GM20431 (cell line): Measurements from ENCODE around the gene ANO6.
"Not testable (repeated sequence)": the region's sequence is repeated elsewhere in the genome, so short reads cannot be mapped to it uniquely, and the experiment has no call there.

Experiments used
- in situ Hi-C: fragments of 300-500 bp; cut with MseI, MboI; formaldehyde crosslinking; loops from one replicate; pipeline ENCODE4 v1.15.0; 2020; ENCODE audit warnings: low sequenced_read_pairs; ENCODE audit not compliant: unreplicated experiment

ANO6 gene

DNA sequence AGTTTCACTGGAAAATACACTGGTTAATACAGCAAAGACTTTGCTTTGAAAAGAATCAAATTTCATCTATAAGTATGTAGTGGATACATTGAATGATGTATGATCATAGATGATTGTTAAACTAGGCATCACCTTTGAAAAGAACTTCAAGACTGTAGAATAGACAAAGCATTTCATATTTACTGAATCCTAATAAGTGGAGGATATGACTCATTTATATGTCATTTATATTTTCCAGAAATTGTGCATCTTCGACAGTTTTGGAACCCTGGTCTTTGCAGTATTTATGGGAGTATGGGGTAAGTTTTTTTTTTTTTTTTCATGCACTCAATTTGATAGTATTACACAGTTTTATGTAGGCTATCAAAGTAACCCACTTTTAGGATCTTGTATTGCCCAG, 161.9 kb downstream of the ANO6 start:
- in situ Hi-C loops: no loop called here

DNA sequence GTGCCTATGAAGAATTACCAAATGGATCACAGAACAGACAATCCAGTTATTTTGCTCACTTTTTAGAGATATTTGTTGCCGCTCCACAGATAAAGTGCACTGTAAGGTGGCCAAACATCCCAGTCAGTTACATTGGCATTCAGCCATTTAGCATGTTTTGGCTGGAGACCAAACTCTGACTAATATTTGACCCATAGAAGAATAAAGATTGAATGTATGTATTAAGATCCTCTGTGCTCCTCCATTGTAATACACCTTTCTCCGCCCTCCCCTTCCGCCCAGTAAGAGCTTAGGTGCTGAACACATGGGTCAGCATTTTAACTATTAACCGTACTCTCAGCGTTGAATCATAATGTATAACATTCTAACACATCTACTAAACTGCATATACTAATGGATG, 163.4 kb downstream of the ANO6 start:
- in situ Hi-C loops: no loop called here

DNA sequence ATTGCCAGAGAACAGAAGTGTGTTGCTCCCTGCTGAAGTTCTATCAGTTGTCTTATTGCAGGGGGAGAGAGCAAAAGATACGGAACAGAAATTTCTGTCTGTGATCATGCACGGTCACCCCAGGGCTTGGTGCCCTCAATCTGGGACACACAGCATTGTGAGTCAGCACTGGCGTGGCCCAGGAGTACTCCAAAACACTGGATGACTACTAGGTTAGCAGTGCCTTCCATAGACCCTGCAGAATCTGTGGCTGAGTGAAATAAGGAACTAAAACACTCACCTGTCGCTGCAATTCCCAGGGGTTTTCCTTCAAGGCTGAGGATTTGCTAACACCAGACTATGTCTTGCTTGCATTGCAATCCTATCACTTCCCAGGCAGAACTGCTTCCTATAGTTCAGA, 165.5 kb downstream of the ANO6 start:
- in situ Hi-C loops: no loop called here

DNA sequence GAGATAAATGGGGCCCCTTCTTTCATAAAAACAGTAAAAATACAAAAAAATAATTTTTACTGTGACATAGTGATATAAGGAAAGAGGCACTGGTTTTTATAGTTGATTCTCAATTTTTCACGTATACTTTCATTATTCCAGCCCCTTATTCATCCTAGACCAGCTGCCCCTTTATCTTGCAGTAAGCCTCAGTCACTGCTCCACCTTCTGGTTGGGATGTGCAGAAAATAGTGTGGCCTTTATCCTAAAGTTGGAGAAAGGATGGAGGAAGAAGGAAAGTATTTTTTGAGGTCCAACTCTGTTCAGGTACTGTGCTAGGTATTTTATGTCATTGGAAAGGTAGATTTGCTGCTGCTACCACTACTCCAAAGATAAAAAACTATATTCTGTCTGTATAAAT, 172.7 kb downstream of the ANO6 start:
- in situ Hi-C loops: no loop called here

DNA sequence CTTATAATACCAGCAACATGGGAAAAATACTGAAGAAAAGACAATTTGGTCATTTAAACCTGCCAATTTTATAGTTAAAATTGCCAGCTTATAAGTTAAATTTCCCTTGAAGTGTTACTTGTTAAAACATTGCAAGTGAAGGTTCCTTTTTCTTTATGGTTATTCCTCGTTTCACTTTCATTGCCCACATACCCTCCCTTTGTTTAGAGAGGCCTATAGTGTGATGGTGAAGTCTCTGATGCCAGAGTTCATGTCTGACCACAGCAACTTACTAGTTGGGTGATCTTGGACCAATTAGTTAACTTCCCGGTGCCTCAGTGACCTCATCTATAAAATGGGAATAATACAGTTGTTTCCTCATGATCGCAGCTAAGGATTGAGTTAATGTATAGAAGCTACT, 173.5 kb downstream of the ANO6 start:
- in situ Hi-C loops: no loop called here

DNA sequence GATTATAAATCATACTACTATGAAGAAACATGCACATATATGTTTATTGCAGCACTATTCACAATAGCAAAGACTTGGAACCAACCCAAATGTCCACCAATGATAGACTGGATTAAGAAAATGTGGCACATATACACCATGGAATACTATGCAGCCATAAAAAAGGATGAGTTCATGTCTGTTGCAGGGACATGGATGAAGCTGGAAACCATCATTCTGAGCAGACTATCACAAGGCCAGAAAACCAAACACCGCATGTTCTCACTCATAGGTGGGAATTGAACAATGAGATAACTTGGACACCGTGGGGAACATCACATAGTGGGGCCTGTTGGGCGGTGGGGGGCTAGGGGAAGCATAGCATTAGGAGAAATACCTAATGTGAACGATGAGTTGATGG, 181.6 kb downstream of the ANO6 start:
- in situ Hi-C loops: not testable (repeated sequence)

DNA sequence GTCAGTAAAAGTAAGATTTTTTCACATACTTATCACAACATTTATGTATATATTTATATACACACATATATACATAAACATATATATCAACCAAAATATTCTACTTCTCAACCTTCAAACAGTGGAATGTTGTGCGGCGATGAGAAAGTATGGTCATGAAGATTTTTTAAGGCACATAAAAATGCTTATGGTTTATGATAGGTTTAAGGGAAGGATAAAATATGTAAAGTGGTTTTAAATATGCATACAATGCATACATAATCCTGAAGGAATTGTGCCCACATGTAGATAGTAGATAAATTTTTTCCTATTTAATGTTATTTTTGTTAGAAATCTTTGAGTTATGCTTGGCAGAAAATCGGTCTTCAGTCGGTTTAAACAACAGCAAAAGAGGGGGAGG, 182.7 kb downstream of the ANO6 start:
- in situ Hi-C loops: no loop called here

DNA sequence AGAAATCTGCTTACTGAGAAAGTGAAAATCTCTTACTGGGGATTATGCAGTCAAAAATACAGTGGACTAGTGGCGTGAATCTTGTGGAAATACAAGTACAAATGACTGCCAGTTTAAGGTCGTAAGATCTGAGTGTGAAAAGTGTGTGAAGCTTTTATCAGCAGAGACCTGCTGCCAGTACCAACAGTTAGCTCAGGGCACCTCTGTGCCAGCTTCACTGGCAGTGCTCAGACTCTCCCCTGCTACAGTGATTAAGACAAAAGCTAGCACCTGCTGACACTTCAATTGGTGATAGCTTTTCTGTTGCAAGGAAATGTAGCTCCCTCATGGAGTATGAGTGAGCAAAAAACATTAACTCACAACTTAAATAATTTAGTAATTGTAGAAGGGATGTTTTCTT, 185.1 kb downstream of the ANO6 start:
- in situ Hi-C loops: no loop called here

DNA sequence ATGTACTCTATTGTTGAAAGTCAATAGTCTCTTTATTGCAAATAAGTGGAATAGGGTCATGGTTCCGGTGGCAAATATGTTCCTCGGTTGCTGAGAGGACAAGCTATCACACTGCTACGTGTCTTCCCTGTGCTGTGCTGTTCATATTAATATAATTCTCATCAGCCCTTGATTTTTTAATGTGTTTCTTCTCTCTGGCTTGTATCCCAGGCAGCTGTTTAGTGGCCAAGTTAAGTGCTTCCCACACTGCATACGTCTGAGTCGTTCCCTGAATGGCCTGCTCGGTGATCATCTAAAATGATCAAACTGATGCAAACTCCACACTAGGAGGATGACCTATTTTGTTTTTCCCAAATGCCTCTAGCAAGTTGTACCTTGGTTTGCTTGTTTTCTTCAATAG, 186.4 kb downstream of the ANO6 start:
- in situ Hi-C loops: no loop called here

DNA sequence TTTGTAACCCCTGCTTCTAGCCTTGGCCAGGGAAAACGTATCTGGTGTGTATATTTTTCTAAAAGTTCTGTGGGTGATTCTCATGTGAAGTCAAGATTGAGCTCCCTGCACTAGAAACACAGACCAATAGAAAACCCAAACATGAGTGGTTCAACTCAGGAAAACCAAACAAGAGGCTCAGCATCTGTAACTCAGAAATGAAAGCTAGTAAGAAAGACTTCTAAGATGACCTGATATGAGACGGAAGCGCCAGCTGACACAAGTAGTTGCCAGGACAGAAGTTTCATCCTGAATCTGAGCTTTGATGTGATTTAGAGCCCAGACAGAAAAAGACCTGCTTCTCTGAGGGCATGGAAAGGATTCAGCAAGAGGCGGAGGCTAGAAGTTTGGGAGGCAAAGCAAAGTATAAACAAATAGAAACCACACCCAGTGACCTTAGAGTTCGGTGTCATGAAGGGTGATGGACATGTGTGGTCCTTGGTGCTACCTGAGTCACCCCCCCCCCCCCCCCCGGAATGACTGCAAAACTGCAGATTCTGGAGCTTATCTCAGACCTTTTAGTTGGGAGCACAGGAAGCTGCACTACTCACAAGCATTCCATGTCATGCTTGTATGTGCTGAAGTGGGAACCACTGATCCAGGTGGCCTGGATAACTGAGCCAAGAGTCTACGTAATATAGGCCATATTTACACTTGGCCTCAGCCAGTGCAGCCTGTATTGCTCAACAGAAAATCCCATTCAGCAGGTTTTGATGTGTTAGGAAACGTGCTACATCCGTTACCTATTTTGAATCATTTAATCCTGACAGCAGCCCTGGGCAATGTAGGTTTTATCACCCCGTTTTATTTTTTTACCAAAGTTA, 191.3 kb downstream of the ANO6 start:
- in situ Hi-C loops: no loop called here

DNA sequence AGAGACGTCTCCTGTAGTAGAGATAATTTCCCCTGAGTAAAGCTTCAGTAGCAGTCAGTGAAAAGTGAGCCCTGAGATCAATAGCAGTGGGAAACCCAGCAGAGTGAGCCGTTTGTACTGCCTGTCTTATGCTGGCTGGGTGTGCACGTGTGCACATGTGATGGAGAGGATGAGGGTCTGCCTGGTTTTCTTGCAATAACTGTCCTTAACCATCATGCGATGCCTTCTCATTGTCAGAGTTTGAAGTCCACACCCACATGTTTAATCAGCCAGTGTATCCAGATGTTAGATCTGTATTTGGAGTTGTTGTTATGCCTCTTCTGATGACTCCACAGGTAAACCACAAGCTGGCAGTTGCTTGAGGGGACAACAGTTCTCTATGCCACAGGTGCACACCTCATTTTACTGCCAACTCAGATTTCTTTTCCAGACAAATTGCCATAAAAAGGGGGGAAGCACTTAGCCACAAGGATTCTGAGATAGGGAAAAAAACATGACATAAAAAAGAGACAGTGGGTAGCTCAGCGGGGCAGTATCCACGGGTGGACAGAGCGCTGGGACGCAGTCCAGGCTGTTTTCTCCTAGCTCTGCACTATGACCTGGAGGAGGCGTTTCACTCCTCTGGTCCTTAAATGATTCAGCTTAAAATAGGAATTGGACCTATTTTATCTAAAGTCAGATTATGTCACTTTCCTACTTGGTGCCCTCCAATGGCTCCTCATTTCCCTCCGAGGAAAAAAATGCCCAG, 192.3 kb downstream of the ANO6 start:
- in situ Hi-C loops: no loop called here

DNA sequence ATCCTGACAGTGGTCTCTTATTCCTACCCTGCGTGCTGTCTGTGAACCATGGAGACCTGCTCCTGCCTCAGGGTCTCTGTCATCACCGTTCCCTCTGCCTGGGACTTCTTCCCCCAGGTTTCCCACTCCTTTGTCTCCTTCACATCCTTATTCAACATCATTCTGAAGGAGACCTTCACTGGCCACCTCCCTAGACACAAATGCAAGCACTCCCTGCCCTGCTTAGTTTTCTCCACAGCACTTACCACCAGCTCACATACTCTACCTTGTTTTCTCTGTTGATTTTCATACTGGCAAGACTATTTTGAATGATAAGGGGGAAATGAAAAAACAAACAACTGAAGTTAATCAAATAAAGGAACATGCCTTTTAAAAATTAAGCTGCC, 192.8 kb downstream of the ANO6 start:
- in situ Hi-C loops: no loop called here

DNA sequence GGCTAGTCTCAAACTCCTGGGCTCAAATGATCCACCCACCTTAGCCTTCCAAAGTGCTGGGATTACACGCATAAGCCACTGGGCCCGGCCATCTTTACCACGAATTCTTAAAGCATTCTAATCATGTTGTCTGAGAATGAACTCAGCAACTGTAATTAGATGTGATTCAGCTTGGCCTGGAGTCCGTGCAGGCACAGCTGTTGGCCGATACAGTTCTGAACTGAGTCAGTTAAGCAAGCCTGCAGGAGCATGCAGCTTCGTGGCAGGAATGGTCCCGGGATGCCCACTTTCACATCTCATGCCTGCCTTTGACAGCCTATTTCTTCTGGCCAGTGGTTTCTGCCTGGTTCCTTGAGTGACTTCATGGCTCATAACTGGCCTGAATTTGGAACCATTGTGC, 194.1 kb downstream of the ANO6 start:
- in situ Hi-C loops: no loop called here

DNA sequence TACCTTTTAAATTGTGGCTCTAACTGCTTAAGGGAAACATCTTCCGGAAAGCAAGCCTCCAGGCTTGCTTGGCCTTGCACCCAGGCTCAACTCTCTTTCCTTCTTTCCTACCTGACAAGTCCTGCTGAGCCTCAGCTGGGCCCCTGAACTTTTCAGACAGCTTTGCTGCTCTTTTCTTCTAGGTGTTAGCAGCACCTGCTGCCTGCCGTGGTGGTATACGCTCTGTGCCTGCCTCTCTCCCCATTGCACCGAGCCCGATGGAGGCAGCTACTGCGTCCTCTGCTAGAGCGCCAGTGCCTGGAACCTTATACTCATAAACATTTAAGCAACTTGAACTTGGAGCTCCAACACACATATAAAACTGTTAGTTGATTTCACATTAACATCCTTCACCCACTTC, 195.7 kb downstream of the ANO6 start:
- in situ Hi-C loops: no loop called here

DNA sequence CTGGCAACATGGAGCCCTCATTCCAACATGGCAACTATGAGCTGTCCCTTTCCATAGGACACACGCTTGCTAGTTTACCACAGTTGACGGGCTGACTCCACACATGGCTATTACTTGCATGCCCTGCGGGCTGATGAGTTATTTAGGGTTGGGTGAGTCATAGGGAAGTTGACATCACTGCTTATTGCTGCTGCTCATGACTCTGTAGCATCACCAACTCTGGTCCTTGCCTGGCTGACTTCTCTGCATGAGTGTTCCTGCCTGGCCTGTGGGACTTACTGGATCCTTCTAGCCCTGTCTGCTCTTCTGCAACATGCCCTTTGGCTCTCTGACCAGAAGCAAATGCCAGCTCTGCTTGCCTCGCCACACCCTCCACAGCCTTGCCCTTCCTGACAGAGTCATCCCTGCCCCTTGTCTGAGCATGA, 199.5 kb downstream of the ANO6 start:
- in situ Hi-C loops: no loop called here

DNA sequence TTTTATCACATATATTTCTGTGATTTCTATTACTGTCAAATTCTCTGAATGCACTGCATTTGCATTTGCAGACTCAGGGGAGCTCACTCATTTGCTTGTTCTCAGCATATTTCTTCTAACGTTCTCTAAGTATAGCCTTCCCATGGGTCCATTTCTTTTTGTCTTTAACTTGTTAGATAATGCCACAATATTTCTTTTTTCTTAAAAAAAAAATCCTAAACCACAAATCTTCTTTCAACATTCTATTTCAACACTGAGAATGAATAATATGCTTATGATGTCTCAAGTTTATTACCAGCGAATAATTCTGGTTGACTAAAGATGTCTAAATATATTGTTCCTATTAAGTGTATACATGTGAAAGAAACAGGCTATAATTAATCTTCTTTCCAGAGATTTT, 200.2 kb downstream of the ANO6 start:
- in situ Hi-C loops: no loop called here

DNA sequence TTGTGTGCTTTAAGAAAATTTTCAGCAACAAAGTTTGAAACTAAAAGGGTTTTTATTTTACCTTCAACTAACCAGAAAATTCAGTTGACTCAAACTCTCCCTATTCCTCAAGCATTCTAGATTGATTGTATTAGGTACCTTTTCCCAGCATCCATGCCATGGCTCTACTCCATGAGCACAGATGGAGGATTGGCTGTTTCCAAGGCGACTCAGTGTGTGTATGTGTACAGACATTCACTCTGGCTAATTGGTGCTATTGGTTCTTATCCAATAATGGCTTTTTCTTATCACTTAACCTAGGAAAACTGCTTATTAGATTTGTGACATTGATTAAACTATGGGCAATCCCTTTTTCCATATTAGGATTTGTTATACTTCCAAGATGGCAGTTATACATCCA, 202.6 kb downstream of the ANO6 start:
- in situ Hi-C loops: no loop called here

DNA sequence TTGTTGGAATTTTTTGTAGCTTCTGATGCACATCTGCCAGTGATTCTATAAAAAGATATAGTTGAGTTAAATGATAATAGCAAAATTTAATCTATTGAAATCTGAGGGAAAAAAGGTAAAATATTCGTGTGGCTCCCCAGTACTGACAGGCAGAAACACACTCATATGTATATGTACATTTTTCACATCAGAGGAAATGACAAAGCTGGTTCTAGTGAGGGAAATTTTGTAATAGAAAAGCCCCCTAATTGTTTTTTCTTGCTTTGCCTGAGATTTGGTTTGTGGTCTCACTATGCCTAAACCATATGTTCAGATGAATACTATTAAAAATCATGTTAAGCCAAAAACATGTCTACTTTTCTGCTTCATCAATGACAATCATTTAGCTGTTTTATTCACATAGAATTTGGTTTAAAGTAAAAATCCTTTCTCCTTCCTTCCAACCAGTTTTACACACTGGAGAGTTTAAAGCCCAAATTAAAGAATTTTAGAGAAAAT, 203.5 kb downstream of the ANO6 start:
- in situ Hi-C loops: no loop called here

DNA sequence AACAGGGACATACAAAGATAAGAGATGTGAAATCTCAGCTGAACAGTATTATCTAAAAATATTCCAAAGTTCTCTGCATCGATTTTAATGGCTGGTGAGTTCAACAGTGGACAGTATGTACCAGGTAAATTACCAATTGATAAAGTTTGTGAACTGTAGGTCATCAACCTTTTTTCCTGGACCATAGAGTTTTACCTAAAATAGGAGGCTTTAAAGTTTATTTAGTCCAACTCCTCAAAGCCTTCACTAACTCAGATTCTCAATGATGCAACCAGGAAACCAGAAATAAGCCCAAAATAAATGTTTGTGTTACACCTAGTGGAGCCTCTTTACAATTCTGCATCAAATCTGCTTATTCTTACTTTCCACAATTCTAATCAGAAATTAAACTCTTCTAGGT, 205.8 kb downstream of the ANO6 start:
- in situ Hi-C loops: no loop called here

DNA sequence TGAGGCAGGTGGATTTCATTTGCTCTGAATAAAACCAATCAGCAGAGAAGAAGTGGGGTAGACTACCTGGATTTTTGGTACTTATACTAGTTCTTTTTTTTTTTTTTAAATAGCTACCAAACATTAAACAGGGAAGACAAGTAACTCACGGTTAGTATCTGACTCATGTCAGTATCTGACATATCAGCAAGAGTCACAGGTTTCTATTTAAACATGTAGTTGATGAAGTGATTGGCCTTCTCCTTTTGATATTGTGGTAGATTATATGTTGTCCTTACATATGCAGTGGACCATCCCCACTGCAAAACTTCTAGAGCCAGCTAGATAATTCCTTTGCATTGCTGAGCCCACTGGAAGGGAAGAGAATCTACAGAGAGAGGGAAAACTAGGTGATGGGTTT, 208.0 kb downstream of the ANO6 start:
- in situ Hi-C loops: no loop called here

DNA sequence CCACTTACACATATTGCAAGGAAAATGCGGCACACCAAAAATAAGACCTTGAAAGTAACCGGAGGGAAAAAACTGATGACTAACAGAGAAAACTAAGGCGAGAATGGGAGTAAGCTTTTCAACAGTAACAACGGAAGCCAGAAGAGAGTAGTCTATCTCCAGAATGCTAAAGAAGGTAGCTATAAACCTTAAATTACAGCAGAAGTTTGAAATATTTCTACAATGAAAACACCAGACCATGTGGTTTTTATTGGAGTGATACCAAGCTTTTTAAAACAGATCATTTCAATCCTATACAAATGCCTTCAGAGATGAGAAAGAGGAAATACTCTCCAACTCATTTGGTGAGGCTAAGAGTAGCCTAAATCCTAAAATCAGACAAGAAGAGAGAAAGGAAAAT, 209.5 kb downstream of the ANO6 start:
- in situ Hi-C loops: no loop called here
